Sigmoid colon (tissue), 4 donors: Measurements from ENCODE around the gene FAM210A.

Source experiments
- POLR2AphosphoS5 ChIP-seq, 4 donors: sonication (generic); formaldehyde crosslinking; IDR thresholded peaks; one replicate each; pipeline ENCODE4 v1.6.1; 2017; ENCODE audit warnings: antibody characterized with exemption in 4 of 4
- TF ChIP-seq, protein P1 (sequence below), 4 experiments: fragments of 450-650 bp in 3 of 4; fragments of 200-600 bp in 1 of 4; IDR thresholded peaks; one replicate each; pipeline ENCODE4 v1.5.1; 2016 to 2019; ENCODE audit warnings: antibody characterized with exemption in 4 of 4, mild to moderate bottlenecking in 3 of 4, moderate library complexity in 2 of 4

DNA sequence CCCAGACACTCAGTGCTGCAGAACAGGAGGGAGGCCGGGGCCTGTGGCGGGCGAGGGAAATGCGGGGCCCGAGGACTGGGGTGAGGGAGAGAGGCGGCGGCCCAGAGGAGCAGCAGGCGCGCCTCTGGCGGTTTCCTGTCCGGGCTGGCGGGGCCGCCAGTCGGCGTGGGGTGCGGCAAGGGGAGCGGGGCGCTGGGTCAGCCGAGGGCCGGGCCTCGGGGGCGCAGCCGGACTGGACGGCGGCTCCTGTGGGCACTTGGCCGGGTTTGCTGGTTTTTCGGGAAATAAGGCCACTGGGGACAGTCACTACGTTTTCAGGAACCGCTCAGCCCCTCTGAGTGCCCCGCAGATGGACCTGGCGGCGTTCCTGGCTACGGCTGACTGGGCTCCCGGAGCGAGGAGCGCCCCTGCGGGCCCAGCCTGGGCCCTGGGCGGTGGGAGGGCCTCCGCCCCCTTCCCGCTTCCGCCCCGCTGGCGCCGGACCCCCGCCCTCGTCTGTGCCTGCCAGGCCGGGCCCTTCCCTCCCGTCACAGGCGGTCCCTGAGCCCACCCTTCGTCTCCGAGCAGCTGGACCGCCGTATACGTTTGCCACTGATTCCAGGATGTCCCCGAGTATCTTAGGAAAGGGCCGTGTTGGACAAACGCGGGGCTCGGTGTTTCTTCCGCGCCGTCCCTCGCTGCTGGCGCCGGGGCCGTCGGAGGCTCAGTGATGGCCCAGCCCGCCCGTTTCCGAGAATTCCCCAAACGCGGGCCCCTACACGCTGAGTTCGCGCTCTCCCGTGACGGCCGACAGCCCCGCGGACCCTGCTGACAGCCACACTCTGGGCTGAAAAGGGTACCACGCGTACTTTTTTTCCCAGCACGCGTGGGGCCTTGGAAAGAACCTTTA lies 84.6 kb downstream of the FAM210A start:
- TF ChIP-seq, protein P1, sequence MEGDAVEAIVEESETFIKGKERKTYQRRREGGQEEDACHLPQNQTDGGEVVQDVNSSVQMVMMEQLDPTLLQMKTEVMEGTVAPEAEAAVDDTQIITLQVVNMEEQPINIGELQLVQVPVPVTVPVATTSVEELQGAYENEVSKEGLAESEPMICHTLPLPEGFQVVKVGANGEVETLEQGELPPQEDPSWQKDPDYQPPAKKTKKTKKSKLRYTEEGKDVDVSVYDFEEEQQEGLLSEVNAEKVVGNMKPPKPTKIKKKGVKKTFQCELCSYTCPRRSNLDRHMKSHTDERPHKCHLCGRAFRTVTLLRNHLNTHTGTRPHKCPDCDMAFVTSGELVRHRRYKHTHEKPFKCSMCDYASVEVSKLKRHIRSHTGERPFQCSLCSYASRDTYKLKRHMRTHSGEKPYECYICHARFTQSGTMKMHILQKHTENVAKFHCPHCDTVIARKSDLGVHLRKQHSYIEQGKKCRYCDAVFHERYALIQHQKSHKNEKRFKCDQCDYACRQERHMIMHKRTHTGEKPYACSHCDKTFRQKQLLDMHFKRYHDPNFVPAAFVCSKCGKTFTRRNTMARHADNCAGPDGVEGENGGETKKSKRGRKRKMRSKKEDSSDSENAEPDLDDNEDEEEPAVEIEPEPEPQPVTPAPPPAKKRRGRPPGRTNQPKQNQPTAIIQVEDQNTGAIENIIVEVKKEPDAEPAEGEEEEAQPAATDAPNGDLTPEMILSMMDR (IDR thresholded peaks at IDR 0.05): no peak
- TF ChIP-seq POLR2AphosphoS5 (IDR thresholded peaks at IDR 0.05): peak in 1 of 4 donors; percentile 8
